NCI-H2227 (cell line): ENCODE results near the gene SCYGR4.
"Not testable (repeated sequence)": the region's sequence is repeated elsewhere in the genome, so short reads cannot be mapped to it uniquely, and the experiment has no call there.

Experiments
- DNase-seq: peaks from one replicate; lab custom pipeline; 2025; ENCODE audit not compliant: unreplicated experiment; lab: John Stamatoyannopoulos, UW

Gene SCYGR4

DNA sequence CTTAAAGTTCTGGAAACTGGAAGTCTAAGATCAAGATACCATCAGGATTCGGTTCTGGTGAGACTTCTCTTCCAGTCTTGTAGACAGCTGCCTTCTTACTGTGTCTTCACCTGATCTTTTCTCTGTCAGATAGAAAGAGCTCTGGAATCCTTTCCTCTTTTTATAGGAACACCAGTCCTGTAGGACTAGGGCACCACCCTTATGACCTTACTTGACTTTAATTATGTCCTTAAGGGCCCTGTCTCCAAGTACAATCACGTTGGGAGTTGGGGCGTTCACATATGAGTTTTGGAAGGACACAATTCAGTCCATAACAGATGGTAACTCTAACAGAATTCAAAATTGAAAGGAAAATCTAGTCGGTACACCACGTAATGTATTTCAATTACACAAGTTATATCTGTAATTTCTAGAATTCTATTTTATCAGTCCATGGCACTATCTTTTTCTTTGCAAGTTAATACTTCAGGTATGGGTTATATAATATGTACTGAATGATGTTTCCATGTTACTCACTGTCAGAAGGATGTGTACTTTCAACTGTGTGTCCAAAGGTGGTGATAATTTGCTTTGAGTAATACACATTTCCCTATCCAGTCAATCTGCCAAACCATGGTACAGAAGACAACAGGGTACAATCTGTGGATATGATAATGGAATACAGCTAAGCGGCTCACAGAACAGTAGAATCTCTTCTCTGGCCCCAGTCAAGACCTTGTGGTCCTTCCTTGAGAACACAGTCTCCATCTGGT is 48.1 kb downstream of the SCYGR4 start:
- no peak for DNase-seq

GRCh38 chr2:227666631-227667170 is 49.4 kb downstream of the SCYGR4 start, which contains the start of gene SCYGR5:
SCYGR5 (plus strand) TSS chr2:227666804; CDS start chr2:227666804, 0 bp downstream.
- not testable (repeated sequence) for DNase-seq
